ENCODE results near the gene TTC3.
"Not testable (repeated sequence)": the region's sequence is repeated elsewhere in the genome, so short reads cannot be mapped to it uniquely, and the experiment has no call there.

DNA sequence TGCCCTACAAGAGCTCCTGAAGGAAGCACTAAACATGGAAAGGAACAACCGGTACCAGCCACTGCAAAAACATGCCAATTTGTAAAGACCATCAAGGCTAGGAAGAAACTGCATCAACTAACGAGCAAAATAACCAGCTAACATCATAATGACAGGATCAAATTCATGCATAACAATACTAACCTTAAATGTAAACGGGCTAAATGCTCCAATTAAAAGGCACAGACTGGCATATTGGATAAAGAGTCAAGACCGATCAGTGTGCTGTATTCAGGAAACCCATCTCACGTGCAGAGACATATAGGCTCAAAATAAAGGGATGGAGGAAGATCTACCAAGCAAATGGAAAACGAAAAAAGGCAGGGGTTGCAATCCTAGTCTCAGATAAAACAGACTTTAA lies 38.0 kb downstream of the TTC3 start:
- TF ChIP-seq POLR2A (IDR thresholded peaks at IDR 0.05), result not testable (repeated sequence)
- TF ChIP-seq, protein P1, sequence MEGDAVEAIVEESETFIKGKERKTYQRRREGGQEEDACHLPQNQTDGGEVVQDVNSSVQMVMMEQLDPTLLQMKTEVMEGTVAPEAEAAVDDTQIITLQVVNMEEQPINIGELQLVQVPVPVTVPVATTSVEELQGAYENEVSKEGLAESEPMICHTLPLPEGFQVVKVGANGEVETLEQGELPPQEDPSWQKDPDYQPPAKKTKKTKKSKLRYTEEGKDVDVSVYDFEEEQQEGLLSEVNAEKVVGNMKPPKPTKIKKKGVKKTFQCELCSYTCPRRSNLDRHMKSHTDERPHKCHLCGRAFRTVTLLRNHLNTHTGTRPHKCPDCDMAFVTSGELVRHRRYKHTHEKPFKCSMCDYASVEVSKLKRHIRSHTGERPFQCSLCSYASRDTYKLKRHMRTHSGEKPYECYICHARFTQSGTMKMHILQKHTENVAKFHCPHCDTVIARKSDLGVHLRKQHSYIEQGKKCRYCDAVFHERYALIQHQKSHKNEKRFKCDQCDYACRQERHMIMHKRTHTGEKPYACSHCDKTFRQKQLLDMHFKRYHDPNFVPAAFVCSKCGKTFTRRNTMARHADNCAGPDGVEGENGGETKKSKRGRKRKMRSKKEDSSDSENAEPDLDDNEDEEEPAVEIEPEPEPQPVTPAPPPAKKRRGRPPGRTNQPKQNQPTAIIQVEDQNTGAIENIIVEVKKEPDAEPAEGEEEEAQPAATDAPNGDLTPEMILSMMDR (IDR thresholded peaks at IDR 0.05), result not testable (repeated sequence)
